HPDE6-E6E7 (cell line): ENCODE measurements around the gene FAM50B.

Experiments used
- DNase-seq: peaks from one replicate; pipeline ENCODE4 v3.0.0; 2011; ENCODE audit warnings: missing footprints; ENCODE audit errors: extremely low spot score

Gene FAM50B

DNA sequence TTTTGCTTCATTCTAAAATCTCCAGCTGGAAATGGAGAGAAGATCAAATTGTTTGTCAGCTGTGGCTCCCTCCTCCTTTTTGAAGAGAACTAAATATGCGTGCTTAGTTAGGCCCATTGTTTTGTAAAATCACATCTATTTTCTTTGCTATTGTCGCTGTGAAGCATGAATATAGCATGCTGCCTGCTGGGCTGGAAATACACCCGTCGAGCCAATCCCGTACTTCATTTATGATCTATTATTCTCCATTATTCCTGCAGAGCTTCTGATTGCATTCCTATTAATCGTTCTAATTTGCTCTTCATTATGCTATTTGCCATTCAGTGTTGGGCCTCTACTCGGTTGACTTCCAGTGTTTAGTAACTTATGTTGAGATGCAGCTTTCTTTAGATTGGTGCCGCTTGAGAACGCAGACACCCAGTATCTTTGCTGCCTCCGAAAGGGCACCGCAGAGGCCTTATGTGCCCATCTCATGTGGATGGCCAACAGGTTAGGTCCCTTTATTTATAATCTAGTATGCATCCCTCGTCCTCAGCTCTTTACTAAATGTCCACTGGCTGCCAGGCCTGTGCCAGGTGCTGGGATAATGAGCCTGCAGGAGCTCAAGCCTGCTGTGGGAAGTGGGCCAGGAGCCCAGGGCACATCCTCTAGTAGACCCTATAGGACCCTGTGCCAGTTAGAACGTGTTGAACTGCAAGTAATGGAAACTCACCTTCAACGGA lies 45.6 kb downstream of the FAM50B start:
- DNase-seq, result no peak

DNA sequence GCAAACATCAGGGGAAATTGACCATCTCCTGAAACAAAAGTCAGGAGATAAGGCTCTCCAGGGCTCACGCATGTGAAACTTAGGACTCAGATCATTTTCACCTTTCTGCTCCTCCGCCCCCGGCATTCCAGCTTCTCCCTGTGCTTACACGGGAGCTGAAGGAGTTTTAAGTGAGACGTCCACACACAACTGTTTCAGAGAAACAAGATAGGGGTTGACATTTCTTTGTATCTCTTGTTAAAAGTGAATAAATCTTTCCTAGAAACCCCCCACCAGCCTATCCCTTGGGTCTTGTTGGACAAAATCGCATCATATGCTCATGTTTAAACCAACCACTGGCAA lies 46.1 kb downstream of the FAM50B start:
- no peak for DNase-seq

DNA sequence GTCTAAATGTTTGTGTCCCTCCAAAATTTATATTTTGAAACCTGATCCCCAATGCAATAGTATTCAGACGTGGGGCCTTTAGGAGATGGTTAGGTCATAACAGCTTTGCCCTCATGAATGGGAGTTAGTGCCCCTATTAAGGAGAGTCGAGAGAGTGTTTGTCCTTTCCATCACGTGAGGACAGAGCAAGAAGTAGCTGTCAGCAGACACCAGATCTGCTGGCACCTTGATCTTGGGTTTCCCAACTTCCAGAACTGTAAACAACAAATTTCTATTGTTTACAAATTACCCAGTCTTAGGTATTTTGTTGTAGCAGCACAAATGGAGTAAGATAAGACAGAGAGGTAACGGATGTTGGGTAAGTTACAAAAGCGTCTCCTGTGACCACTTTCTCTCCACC lies 46.6 kb downstream of the FAM50B start:
- no peak for DNase-seq

DNA sequence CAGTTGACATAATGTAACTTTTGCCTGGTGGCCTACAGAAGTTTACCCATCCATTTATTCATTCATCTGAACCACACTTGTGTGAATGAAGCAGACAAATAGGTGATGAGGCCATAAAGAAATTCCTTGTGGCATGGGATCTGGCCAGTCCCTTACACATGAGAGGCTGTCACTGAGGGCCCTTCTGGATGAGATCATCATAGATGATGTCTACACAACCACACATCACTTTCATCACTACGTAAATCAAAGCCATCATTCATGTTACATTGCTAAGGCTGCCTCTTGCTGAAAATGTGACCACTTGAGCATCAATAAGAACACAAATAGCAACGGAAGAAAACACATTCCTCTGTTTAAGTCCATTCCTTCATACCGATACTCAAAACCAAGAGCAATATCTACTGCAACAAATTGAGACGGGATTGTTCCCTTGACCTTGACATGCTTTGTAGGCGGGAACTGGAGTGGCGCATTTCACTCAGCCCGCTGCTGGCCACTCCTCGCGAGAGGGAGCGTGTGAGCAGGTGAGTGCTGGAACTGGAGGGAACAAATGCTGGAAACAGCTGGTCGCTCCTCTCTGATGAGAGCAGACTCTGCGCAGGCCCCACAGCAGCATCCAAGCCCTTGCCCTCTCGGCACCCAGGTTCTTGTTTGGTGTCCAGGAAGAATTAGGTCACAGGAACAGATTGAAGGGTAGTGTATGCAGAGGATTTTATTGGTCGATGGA lies 49.3 kb downstream of the FAM50B start:
- no peak for DNase-seq

DNA sequence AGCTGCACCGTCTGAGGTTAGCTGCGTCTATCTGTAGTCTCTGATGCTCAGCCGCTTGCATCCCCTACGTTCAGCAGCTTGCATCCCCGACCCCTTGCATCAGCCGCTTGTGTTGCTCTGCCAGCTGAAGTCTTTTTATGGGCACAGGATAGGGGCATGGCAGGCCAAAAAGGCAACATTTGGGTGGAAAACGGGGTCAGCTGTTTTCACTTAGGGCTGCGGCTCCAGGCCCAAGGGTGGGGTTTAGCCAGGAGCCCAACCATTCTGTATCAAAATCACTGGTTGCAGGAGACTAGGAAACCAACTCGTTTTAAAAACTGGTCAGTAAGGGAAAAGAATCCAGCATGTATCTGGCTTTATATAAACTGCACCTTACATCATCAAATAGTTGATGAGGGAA lies 49.9 kb downstream of the FAM50B start:
- DNase-seq, result no peak

DNA sequence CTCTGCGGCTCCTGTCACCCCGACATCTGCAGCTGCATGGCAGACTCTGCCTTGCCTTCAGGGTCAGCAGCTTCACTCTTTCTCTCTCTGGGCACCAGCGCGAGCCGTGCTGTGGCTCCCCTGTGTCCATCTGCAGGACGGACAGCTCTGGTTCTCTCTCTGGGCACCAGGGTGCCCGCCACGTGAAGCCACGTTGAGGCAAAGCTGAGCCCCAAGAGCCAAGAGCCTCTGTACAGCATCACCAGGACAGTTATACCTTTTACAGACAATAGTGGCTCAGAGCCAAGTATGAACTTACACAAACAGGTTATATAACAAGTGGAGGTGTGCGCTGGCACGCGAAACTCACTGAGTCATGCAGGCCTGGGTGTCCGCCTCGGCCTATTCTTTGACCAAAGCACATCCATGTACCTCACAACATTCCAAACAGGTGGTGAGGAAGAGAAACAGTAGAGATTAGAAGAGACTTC lies 50.8 kb downstream of the FAM50B start:
- DNase-seq, result no peak
